Measurements from ENCODE around the gene MICAL3.

Gene MICAL3

GRCh38 chr22:17748555-17749353, 275.6 kb downstream of the MICAL3 start:
- H3K9me3 Mint-ChIP-seq: no peaks in the 10 kb centered on the region
- no peak overlapping the region for H3K4me3 Mint-ChIP-seq
- H3K27ac Mint-ChIP-seq: no peak overlapping the region
- TF ChIP-seq CTCF (IDR thresholded peaks at IDR 0.05): peak; percentile 21
- DNase-seq: peak; percentile 37
- H3K4me1 Mint-ChIP-seq: peaks cover 7% of the 10 kb centered on the region
- peaks cover 2% of the 10 kb centered on the region for H3K27me3 Mint-ChIP-seq (ENCODE audit: low read depth, poor library complexity)
- peaks cover 16% of the 10 kb centered on the region for H3K36me3 Mint-ChIP-seq (ENCODE audit: low read depth)

GRCh38 chr22:17746916-17747315, 277.4 kb downstream of the MICAL3 start:
- H3K36me3 Mint-ChIP-seq (ENCODE audit: low read depth): peaks cover 16% of the 10 kb centered on the region
- H3K27me3 Mint-ChIP-seq (ENCODE audit: low read depth, poor library complexity): peaks cover 2% of the 10 kb centered on the region
- H3K4me1 Mint-ChIP-seq: peaks cover 7% of the 10 kb centered on the region
- no peak for DNase-seq
- H3K9me3 Mint-ChIP-seq: no peaks in the 10 kb centered on the region
- H3K4me3 Mint-ChIP-seq: no peak overlapping the region
- H3K27ac Mint-ChIP-seq: no peak overlapping the region
- TF ChIP-seq CTCF (IDR thresholded peaks at IDR 0.05): no peak

GRCh38 chr22:17744430-17744829, 279.9 kb downstream of the MICAL3 start:
- no peak for TF ChIP-seq CTCF (IDR thresholded peaks at IDR 0.05)
- Mint-ChIP-seq H3K4me1 (peaks cover 7% of the 10 kb centered on the region), H3K4me3 (no peak overlapping the region), H3K27me3 (ENCODE audit: low read depth, poor library complexity) (peaks cover 2% of the 10 kb centered on the region), H3K27ac (no peak overlapping the region), H3K36me3 (ENCODE audit: low read depth) (peaks cover 13% of the 10 kb centered on the region), H3K9me3 (no peaks in the 10 kb centered on the region)
- DNase-seq: no peak

GRCh38 chr22:17743661-17744411, 280.5 kb downstream of the MICAL3 start:
- peaks cover 2% of the 10 kb centered on the region for H3K27me3 Mint-ChIP-seq (ENCODE audit: low read depth, poor library complexity)
- H3K27ac Mint-ChIP-seq: no peak overlapping the region
- peaks cover 7% of the 10 kb centered on the region for H3K4me1 Mint-ChIP-seq
- no peaks in the 10 kb centered on the region for H3K9me3 Mint-ChIP-seq
- TF ChIP-seq CTCF (IDR thresholded peaks at IDR 0.05): no peak
- peaks cover 11% of the 10 kb centered on the region for H3K36me3 Mint-ChIP-seq (ENCODE audit: low read depth)
- DNase-seq: no peak
- H3K4me3 Mint-ChIP-seq: no peak overlapping the region

- no peaks in the 10 kb centered on the region for H3K9me3 Mint-ChIP-seq
- H3K4me1 Mint-ChIP-seq: peaks cover 7% of the 10 kb centered on the region
- H3K27ac Mint-ChIP-seq: no peak overlapping the region
- peaks cover 14% of the 10 kb centered on the region for H3K36me3 Mint-ChIP-seq (ENCODE audit: low read depth)
- H3K4me3 Mint-ChIP-seq: no peak overlapping the region
- H3K27me3 Mint-ChIP-seq (ENCODE audit: low read depth, poor library complexity): peaks cover 2% of the 10 kb centered on the region
- peak; percentile 71 for TF ChIP-seq CTCF (IDR thresholded peaks at IDR 0.05)
- DNase-seq: peak; percentile 88
Observed at GRCh38 chr22:17742527-17742902, 281.8 kb downstream of the MICAL3 start.
